Panc1 (cell line): ENCODE results near the gene WNK4. TPM values are rescaled to one million over a fixed set of nuclear protein-coding genes. Genes with fewer than 3 reads are reported as not detected.

Source experiments
- ATAC-seq: fragments of 200-7000 bp; cut with Tn5 transposase; 2 replicates; pipeline ENCODE4 v1.9.1; 2020; ENCODE audit warnings: mild to moderate bottlenecking, moderate library complexity
- BruUV-seq: library from RNA; stranded (reverse); fragments of 400-500 nt; replicated peaks from 2 replicates; lab custom pipeline; 2021; lab: Mats Ljungman, UMichigan
- CTCF ChIA-PET: fragments of 300-600 bp; sonication (Branson Sonifier 250); formaldehyde crosslinking; loops from one replicate; lab custom pipeline; 2022; ENCODE audit warnings: antibody characterized with exemption; lab: Charles Lee
- POLR2A ChIA-PET: fragments of 300-600 bp; sonication (Branson Sonifier 250); formaldehyde crosslinking; loops from one replicate; lab custom pipeline; 2022; ENCODE audit warnings: antibody characterized with exemption; lab: Charles Lee
- DNase-seq: peaks from one replicate; pipeline ENCODE4 v3.0.0-alpha.2; 2010; ENCODE audit warnings: low read depth, low spot score
- H3K27ac ChIP-seq: 2 replicates; pipeline ENCODE4 v1.5.1; 2011; ENCODE audit warnings: mild to moderate bottlenecking, low read length, inconsistent platforms
- H3K27me3 ChIP-seq: fragments of 200-500 bp; sonication (Bioruptor generic); 2 replicates; pipeline ENCODE4 v1.6.0; 2014; ENCODE audit warnings: low read length, inconsistent platforms; ENCODE audit not compliant: control insufficient read depth, insufficient read depth
- H3K36me3 ChIP-seq: fragments of 200-500 bp; sonication (Bioruptor generic); 2 replicates; pipeline ENCODE4 v1.5.1; 2014; ENCODE audit warnings: inconsistent platforms, mild to moderate bottlenecking, low read length, moderate library complexity; ENCODE audit not compliant: control insufficient read depth, insufficient read depth
- H3K4me1 ChIP-seq: 2 replicates; pipeline ENCODE4 v1.5.1; 2011; ENCODE audit warnings: inconsistent platforms, mild to moderate bottlenecking, low read length, moderate library complexity; ENCODE audit not compliant: control insufficient read depth, insufficient read depth
- H3K4me3 ChIP-seq, 2 experiments: 2 replicates each; pipeline ENCODE4 v1.5.1; 2011 to 2012; ENCODE audit warnings: low read depth in 2 of 2, low read length in 2 of 2, mild to moderate bottlenecking in 2 of 2, inconsistent platforms in 1 of 2, moderate library complexity in 1 of 2
- H3K9me3 ChIP-seq: fragments of 200-500 bp; sonication (Bioruptor generic); 2 replicates; pipeline ENCODE4 v1.5.1; 2014; ENCODE audit warnings: low read depth, mild to moderate bottlenecking, inconsistent platforms, low read length, moderate library complexity; ENCODE audit not compliant: control insufficient read depth, insufficient read depth
- POLR2AphosphoS5 ChIP-seq: IDR thresholded peaks from 2 replicates; pipeline ENCODE4 v1.6.1; 2012; ENCODE audit warnings: mild to moderate bottlenecking, low read depth, low read length, moderate library complexity
- SIN3A ChIP-seq: IDR thresholded peaks from 2 replicates; pipeline ENCODE4 v1.6.1; 2012; ENCODE audit warnings: low read depth, mild to moderate bottlenecking, low read length, moderate library complexity, borderline replicate concordance; ENCODE audit not compliant: insufficient read depth
- TCF7L2 ChIP-seq: IDR thresholded peaks from 2 replicates; pipeline ENCODE4 v1.6.1; 2011; ENCODE audit warnings: mild to moderate bottlenecking, low read depth, low read length, inconsistent platforms
- in situ Hi-C: cut with HindIII; loops from 2 replicates; pipeline ENCODE4 v1.10.0; 2016; ENCODE audit warnings: low sequenced_read_pairs, low pct_unique_long_range_greater_than_20kb
- intact Hi-C: fragments of 100-400 bp; cut with micrococcal nuclease; formaldehyde crosslinking; loops from one replicate; pipeline ENCODE4 v1.10.0; 2022; ENCODE audit not compliant: unreplicated experiment
- total RNA-seq: library from RNA; stranded (reverse); gene quantifications from one replicate; pipeline ENCODE4 v1.2.1, GENCODE V29; 2021; ENCODE audit not compliant: unreplicated experiment
- TF ChIP-seq, protein P1 (sequence below), 2 experiments: IDR thresholded peaks; 2 replicates each; pipeline ENCODE4 v1.6.1; 2011 to 2012; ENCODE audit warnings: low read depth in 2 of 2, control low read depth in 1 of 2, low read length in 1 of 2, mild to moderate bottlenecking in 1 of 2, moderate library complexity in 1 of 2; ENCODE audit not compliant: insufficient read depth in 1 of 2
- TF ChIP-seq, protein P2 (sequence below): fragments of 450-650 bp; IDR thresholded peaks from 2 replicates; pipeline ENCODE4 v1.5.1; 2017; ENCODE audit warnings: mild to moderate bottlenecking

The WNK4 gene
- total RNA-seq, 1 experiment from 2014 or later: 3.5 TPM

DNA sequence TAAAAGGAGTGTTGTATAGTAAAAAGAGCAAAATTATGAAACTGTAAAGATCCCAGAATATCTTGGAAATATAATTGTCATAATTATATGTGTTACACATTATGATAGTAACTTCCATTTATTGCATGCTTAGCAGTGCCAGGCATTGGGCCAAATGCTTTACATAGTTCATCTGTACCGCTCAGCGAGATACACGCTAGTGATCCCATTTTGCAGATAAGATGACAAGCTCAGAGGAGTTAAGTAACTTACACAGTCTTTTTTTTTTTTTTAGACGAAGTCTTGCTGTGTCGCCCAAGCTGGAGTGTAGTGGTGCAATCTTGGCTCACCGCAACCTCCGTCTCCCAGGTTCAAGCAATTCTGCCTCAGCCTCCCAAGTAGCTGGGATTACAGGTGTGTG lies 28.8 kb upstream of the WNK4 start:
- no peak overlapping the region for H3K4me3 ChIP-seq
- H3K9me3 ChIP-seq: no peaks in the 10 kb centered on the region
- in situ Hi-C loops: no loop called here
- POLR2A ChIA-PET: no interaction called here
- no peak for ATAC-seq
- no TSS peak for BruUV-seq
- H3K27me3 ChIP-seq: no peaks in the 10 kb centered on the region
- intact Hi-C loops: no loop called here
- CTCF ChIA-PET: no interaction called here
- TF ChIP-seq, protein P1, sequence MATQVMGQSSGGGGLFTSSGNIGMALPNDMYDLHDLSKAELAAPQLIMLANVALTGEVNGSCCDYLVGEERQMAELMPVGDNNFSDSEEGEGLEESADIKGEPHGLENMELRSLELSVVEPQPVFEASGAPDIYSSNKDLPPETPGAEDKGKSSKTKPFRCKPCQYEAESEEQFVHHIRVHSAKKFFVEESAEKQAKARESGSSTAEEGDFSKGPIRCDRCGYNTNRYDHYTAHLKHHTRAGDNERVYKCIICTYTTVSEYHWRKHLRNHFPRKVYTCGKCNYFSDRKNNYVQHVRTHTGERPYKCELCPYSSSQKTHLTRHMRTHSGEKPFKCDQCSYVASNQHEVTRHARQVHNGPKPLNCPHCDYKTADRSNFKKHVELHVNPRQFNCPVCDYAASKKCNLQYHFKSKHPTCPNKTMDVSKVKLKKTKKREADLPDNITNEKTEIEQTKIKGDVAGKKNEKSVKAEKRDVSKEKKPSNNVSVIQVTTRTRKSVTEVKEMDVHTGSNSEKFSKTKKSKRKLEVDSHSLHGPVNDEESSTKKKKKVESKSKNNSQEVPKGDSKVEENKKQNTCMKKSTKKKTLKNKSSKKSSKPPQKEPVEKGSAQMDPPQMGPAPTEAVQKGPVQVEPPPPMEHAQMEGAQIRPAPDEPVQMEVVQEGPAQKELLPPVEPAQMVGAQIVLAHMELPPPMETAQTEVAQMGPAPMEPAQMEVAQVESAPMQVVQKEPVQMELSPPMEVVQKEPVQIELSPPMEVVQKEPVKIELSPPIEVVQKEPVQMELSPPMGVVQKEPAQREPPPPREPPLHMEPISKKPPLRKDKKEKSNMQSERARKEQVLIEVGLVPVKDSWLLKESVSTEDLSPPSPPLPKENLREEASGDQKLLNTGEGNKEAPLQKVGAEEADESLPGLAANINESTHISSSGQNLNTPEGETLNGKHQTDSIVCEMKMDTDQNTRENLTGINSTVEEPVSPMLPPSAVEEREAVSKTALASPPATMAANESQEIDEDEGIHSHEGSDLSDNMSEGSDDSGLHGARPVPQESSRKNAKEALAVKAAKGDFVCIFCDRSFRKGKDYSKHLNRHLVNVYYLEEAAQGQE (IDR thresholded peaks at IDR 0.05; ENCODE audit: insufficient read depth in 1 of 2, low read depth in 2 of 2, low read length in 1 of 2): no peak
- TF ChIP-seq, protein P2, sequence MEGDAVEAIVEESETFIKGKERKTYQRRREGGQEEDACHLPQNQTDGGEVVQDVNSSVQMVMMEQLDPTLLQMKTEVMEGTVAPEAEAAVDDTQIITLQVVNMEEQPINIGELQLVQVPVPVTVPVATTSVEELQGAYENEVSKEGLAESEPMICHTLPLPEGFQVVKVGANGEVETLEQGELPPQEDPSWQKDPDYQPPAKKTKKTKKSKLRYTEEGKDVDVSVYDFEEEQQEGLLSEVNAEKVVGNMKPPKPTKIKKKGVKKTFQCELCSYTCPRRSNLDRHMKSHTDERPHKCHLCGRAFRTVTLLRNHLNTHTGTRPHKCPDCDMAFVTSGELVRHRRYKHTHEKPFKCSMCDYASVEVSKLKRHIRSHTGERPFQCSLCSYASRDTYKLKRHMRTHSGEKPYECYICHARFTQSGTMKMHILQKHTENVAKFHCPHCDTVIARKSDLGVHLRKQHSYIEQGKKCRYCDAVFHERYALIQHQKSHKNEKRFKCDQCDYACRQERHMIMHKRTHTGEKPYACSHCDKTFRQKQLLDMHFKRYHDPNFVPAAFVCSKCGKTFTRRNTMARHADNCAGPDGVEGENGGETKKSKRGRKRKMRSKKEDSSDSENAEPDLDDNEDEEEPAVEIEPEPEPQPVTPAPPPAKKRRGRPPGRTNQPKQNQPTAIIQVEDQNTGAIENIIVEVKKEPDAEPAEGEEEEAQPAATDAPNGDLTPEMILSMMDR: no peak
- TF ChIP-seq POLR2AphosphoS5 (no peak), SIN3A (no peak)
- DNase-seq: no peak
- no peaks in the 10 kb centered on the region for H3K4me1 ChIP-seq
- H3K27ac ChIP-seq: no peak overlapping the region
- H3K36me3 ChIP-seq: no peaks in the 10 kb centered on the region

DNA sequence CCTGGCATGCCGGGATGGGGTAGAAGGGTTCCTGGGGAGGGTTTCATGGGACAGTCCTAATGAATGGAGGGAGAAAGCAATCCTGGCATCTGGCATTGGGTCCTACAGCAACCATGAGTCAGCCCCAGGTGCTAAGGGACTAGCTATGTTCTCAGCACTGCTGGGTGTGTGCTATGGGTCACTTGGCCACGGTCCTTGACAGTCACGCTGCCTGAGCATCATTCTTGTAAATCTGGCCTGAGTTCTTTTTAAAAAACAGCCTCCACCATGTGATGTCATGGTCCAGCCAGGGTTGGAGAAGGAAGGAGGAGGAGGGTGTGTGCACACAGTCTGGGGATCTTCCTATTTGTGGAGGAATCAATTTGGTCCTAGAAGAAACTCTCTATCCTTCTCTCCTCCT lies 25.6 kb upstream of the WNK4 start:
- in situ Hi-C loops (no loop called here), intact Hi-C loops (no loop called here)
- Histone ChIP-seq H3K4me1 (no peaks in the 10 kb centered on the region), H3K27me3 (no peaks in the 10 kb centered on the region), H3K9me3 (no peaks in the 10 kb centered on the region), H3K27ac (no peak overlapping the region), H3K36me3 (no peaks in the 10 kb centered on the region), H3K4me3 (no peak overlapping the region)
- ChIA-PET CTCF (no interaction called here), POLR2A (no interaction called here)
- no peak for TF ChIP-seq POLR2AphosphoS5
- DNase-seq (no peak), ATAC-seq (no peak)
- BruUV-seq: no TSS peak

DNA sequence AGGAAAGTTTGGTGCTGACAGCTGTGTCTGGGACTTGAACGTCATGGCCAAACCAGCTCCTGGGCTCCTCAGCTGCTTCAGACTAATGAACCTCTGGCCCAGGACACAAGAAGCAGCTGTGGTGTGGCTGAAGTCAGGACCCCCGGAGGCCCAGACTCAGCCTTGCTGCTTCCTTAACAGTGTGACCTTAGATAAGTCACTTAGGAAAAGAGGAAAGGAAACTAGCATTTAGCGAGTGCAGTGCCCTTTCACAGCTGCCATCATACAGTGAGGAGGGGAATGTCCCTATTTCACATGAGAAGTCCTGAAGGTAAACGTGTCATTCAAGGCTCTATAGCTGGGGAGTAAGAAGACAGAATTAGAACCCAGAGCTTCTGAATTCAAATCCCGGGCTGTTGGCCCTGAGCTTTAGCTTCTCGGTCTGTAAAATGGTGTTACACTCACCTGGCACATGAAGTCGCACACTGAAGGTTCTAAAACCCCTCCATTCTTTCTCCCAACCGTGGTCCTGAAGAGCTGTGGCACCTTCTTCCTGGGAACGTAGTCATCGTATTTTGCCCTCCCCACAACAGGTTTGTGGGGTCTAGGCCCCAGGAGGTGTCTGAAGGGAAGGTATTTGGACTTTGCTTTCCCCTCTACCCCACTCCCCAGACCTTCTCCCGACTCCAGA lies 20.3 kb upstream of the WNK4 start:
- no peaks in the 10 kb centered on the region for H3K27me3 ChIP-seq
- no peaks in the 10 kb centered on the region for H3K9me3 ChIP-seq
- H3K27ac ChIP-seq: no peak overlapping the region
- no peaks in the 10 kb centered on the region for H3K36me3 ChIP-seq
- POLR2A ChIA-PET: interaction anchor here (0.5 to 1.0 kb wide), 3 partner anchors 10 to 38 kb away, joined by 5 to 7 read pairs (median 6); partner anchors contain the start of gene VPS25
- no peak for DNase-seq
- intact Hi-C loops: no loop called here
- ATAC-seq: no peak
- BruUV-seq: no TSS peak
- H3K4me1 ChIP-seq: no peaks in the 10 kb centered on the region
- CTCF ChIA-PET: no interaction called here
- in situ Hi-C loops: no loop called here
- TF ChIP-seq POLR2AphosphoS5 (no peak), SIN3A (no peak), TCF7L2 (no peak)
- TF ChIP-seq, protein P1 (IDR thresholded peaks at IDR 0.05; ENCODE audit: insufficient read depth in 1 of 2, low read depth in 2 of 2, low read length in 1 of 2): no peak
- TF ChIP-seq, protein P2: no peak
- no peak overlapping the region for H3K4me3 ChIP-seq
